Cardiac muscle cell (in vitro differentiated cells and primary cell): ENCODE data around the gene N4BP2. TPM values are rescaled to one million over a fixed set of nuclear protein-coding genes. Genes with fewer than 3 reads are reported as not detected.

Experiments
- DNase-seq, 2 donors: peaks; one replicate each; pipeline versions ENCODE4 v3.0.0 to v3.0.0-alpha.2; 2010 to 2017; ENCODE audit warnings: low read depth in 1 of 2, low spot score in 1 of 2
- H3K27ac ChIP-seq: fragments of 200-600 bp; sonication (generic); 2 replicates; pipeline ENCODE4 v1.5.1; 2016
- H3K27me3 ChIP-seq: fragments of 200-600 bp; sonication (generic); 2 replicates; pipeline ENCODE4 v1.6.0; 2016; ENCODE audit warnings: control low read depth
- H3K36me3 ChIP-seq: fragments of 200-600 bp; sonication (generic); 2 replicates; pipeline ENCODE4 v1.5.1; 2016; ENCODE audit warnings: control low read depth
- H3K4me1 ChIP-seq: fragments of 200-600 bp; sonication (generic); 2 replicates; pipeline ENCODE4 v1.8.1; 2017; ENCODE audit warnings: low read depth, mild to moderate bottlenecking, mixed run types
- H3K4me3 ChIP-seq: fragments of 200-600 bp; sonication (generic); 2 replicates; pipeline ENCODE4 v1.5.1; 2016; ENCODE audit warnings: mild to moderate bottlenecking
- H3K9me3 ChIP-seq: fragments of 200-600 bp; sonication (generic); 2 replicates; pipeline ENCODE4 v1.5.1; 2017; ENCODE audit warnings: low read depth, mild to moderate bottlenecking, control low read depth
- polyA plus RNA-seq: library from polyadenylated mRNA; unstranded; fragments of >200 nt; fragmentation: Nextera tagmentation; extraction: Ambion mirVana; gene quantifications from 2 replicates; pipeline ENCODE4 v1.2.1, GENCODE V29; 2016
- total RNA-seq: library from RNA; depleted of rRNA; stranded (reverse); fragments of >200 nt; gene quantifications from 2 replicates; pipeline ENCODE4 v1.2.3, GENCODE V29; 2016
- TF ChIP-seq, protein P1 (sequence below): IDR thresholded peaks from 2 replicates; pipeline ENCODE4 v1.5.1; 2012; ENCODE audit warnings: low read depth, mild to moderate bottlenecking, low read length

Gene N4BP2
- total and polyA plus RNA-seq, 2 experiments from 2014 or later = 22.1 to 27.9 TPM

DNA sequence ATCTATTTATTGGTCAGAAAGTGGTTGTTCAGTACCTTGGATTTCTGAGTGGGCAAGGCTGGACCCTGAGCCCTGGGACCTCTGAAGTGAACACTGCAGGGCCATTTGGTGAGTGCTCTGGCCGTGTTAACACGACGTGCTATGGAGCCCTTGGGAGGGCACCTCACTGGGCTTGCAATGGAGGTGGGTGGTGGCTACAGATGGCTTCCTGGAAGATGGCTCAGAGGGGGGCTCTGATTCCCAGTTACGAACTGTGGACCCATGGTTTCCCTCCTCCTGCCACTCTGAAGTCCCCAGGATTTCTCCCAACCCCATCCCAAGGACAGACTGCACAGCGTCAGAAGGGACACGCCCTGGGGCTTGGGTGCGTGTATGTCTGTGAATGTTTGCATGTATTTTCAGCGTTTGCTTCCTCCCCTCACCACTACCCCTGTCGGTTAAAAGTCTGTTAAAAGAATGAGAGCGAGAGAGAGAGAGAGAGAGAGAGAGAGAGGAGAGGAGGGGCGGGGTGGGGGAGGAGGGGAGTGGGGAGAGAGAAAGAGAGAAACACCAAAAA lies 136.4 kb downstream of the N4BP2 start:
- Histone ChIP-seq H3K4me1 (peaks cover 4% of the 10 kb centered on the region), H3K27me3 (no peaks in the 10 kb centered on the region), H3K27ac (no peak overlapping the region), H3K4me3 (no peak overlapping the region), H3K36me3 (no peaks in the 10 kb centered on the region), H3K9me3 (no peaks in the 10 kb centered on the region)
- TF ChIP-seq, protein P1, sequence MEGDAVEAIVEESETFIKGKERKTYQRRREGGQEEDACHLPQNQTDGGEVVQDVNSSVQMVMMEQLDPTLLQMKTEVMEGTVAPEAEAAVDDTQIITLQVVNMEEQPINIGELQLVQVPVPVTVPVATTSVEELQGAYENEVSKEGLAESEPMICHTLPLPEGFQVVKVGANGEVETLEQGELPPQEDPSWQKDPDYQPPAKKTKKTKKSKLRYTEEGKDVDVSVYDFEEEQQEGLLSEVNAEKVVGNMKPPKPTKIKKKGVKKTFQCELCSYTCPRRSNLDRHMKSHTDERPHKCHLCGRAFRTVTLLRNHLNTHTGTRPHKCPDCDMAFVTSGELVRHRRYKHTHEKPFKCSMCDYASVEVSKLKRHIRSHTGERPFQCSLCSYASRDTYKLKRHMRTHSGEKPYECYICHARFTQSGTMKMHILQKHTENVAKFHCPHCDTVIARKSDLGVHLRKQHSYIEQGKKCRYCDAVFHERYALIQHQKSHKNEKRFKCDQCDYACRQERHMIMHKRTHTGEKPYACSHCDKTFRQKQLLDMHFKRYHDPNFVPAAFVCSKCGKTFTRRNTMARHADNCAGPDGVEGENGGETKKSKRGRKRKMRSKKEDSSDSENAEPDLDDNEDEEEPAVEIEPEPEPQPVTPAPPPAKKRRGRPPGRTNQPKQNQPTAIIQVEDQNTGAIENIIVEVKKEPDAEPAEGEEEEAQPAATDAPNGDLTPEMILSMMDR = no peak
- DNase-seq = no peak

GRCh38 chr4:40193578-40193977 lies 136.9 kb downstream of the N4BP2 start:
- Histone ChIP-seq H3K9me3 (no peaks in the 10 kb centered on the region), H3K27ac (no peak overlapping the region), H3K36me3 (no peaks in the 10 kb centered on the region), H3K4me1 (peaks cover 6% of the 10 kb centered on the region), H3K27me3 (no peaks in the 10 kb centered on the region), H3K4me3 (no peak overlapping the region)
- TF ChIP-seq, protein P1 = no peak
- no peak for DNase-seq

DNA sequence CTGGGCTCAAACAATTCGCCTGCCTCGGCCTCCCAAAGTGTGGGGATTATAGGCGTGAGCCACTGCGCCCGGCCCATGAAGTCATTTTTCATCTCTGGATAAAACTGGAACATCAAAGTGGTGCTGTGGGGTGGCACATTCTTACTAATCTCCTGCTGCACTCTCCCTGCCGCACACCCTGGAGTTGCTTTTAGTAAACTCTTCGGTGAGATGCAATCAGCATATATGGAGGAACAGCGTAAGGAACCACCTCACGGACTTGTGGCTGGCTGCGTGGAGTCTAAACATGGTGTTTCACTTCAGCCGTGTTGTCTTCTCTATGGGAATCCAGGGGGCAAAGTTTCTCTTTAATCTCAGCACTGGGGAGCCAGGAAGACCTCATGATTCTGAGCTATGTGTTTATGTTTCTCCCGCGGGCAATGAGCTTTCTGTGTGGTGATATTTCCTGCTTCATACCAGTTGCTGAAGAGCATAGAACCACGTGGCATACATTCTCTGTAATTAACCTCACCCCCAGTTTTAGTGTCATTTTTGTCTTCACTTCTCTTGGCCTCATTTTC lies 138.0 kb downstream of the N4BP2 start:
- Histone ChIP-seq H3K27ac (no peak overlapping the region), H3K9me3 (no peaks in the 10 kb centered on the region), H3K36me3 (no peaks in the 10 kb centered on the region), H3K4me3 (no peak overlapping the region), H3K4me1 (peaks cover 6% of the 10 kb centered on the region), H3K27me3 (no peaks in the 10 kb centered on the region)
- TF ChIP-seq, protein P1 = no peak
- DNase-seq = peak in 1 of 2 donors; percentile 50

GRCh38 chr4:40195182-40196177 lies 138.8 kb downstream of the N4BP2 start:
- no peak overlapping the region for H3K27ac ChIP-seq
- TF ChIP-seq, protein P1 = no peak
- no peak for DNase-seq

GRCh38 chr4:40196272-40196671 lies 139.6 kb downstream of the N4BP2 start:
- Histone ChIP-seq H3K36me3 (no peaks in the 10 kb centered on the region), H3K4me1 (peaks cover 6% of the 10 kb centered on the region), H3K27ac (no peak overlapping the region), H3K9me3 (no peaks in the 10 kb centered on the region), H3K4me3 (no peak overlapping the region), H3K27me3 (no peaks in the 10 kb centered on the region)
- TF ChIP-seq, protein P1 = no peak
- DNase-seq = no peak

More at GRCh38 chr4:40195182-40196177, 138.8 kb downstream of the N4BP2 start:
- peaks cover 6% of the 10 kb centered on the region for H3K4me1 ChIP-seq
- H3K4me3 ChIP-seq = no peak overlapping the region
- no peaks in the 10 kb centered on the region for H3K9me3 ChIP-seq
- no peaks in the 10 kb centered on the region for H3K36me3 ChIP-seq
- no peaks in the 10 kb centered on the region for H3K27me3 ChIP-seq
